HepG2 (cell line): ENCODE measurements around the gene PRDX3. TPM values are rescaled to one million over a fixed set of nuclear protein-coding genes. Genes with fewer than 3 reads are reported as not detected.

Experiments
- ATAC-seq: fragments of 200-7000 bp; cut with Tn5 transposase; 3 replicates; pipeline ENCODE4 v1.9.1; 2020; ENCODE audit warnings: mild to moderate bottlenecking, moderate library complexity
- BruUV-seq: library from RNA; stranded (reverse); fragments of 400-500 nt; replicated peaks from 2 replicates; lab custom pipeline; 2021; lab: Mats Ljungman, UMichigan
- CTCF ChIA-PET: fragments of 300-600 bp; formaldehyde crosslinking; extraction: SDS; loops from one replicate; lab custom pipeline; 2021; ENCODE audit warnings: low total read pairs, inconsistent platforms, low intra/inter-chr PET ratio; lab: Yijun Ruan, JAX
- POLR2A ChIA-PET: fragments of 350-600 bp; sonication (Branson Sonifier 250); formaldehyde crosslinking; loops from one replicate; lab custom pipeline; 2020; ENCODE audit warnings: antibody characterized with exemption, inconsistent platforms; lab: Yijun Ruan, JAX
- DNase-seq: peaks from one replicate; pipeline ENCODE4 v3.0.0-alpha.2; 2015; ENCODE audit warnings: low spot score
- FAIRE-seq: peaks from 3 replicates; lab custom pipeline; 2011; peaks lifted over from hg19 to GRCh38; lab: Jason Lieb, UNC
- H2AFZ ChIP-seq: one replicate; pipeline ENCODE4 v1.6.1; 2011; ENCODE audit warnings: low read length, inconsistent platforms
- H3K27ac ChIP-seq: fragments of 300-600 bp; 3 replicates; pipeline ENCODE4 v1.8.0; 2011; ENCODE audit warnings: mixed run types, mild to moderate bottlenecking, mixed read lengths, low read length, inconsistent platforms; ENCODE audit not compliant: insufficient read depth; ENCODE audit errors: extremely low read length
- H3K27me3 ChIP-seq, 2 experiments: fragments of 200-600 bp in 1 of 2; 2 replicates in 1 of 2; 3 replicates in 1 of 2; pipeline versions ENCODE4 v1.6.0 to v1.8.0; 2011; ENCODE audit warnings: low read length in 2 of 2, mild to moderate bottlenecking in 2 of 2, moderate library complexity in 2 of 2, inconsistent platforms in 1 of 2; ENCODE audit not compliant: insufficient read depth in 2 of 2, control insufficient read depth in 1 of 2
- H3K36me3 ChIP-seq, 2 experiments: fragments of 200-600 bp in 1 of 2; replicated peaks in 1 of 2; 2 replicates in 1 of 2; 3 replicates in 1 of 2; pipeline versions ENCODE4 v1.5.1 to v1.8.0; 2011; ENCODE audit warnings: low read length in 2 of 2, inconsistent platforms in 1 of 2; ENCODE audit not compliant: insufficient read depth in 2 of 2, control insufficient read depth in 1 of 2
- H3K4me1 ChIP-seq: 2 replicates; pipeline ENCODE4 v1.5.1; 2012; ENCODE audit warnings: low read length, inconsistent platforms; ENCODE audit not compliant: insufficient read depth
- H3K4me2 ChIP-seq: 2 replicates; pipeline ENCODE4 v1.6.0; 2011; ENCODE audit warnings: low read depth, low read length, inconsistent platforms
- H3K4me3 ChIP-seq, 3 experiments: fragments of 200-600 bp in 1 of 3; sonication (generic), shearing (Covaris generic) in 1 of 3; replicated peaks in 1 of 3; 2 replicates each; pipeline ENCODE4 v1.5.1; 2011 to 2016; ENCODE audit warnings: low read length in 3 of 3, inconsistent platforms in 2 of 3, low read depth in 2 of 3, mild to moderate bottlenecking in 2 of 3, control low read depth in 1 of 3, mixed read lengths in 1 of 3; ENCODE audit not compliant: insufficient read depth in 1 of 3
- H3K79me2 ChIP-seq: one replicate; pipeline ENCODE4 v1.6.1; 2011; ENCODE audit warnings: low read length, inconsistent platforms; ENCODE audit not compliant: insufficient read depth
- H3K9ac ChIP-seq: 2 replicates; pipeline ENCODE4 v1.6.0; 2011; ENCODE audit warnings: mild to moderate bottlenecking, low read depth, low read length, inconsistent platforms; ENCODE audit not compliant: insufficient read depth
- H3K9me3 ChIP-seq: 2 replicates; pipeline ENCODE4 v1.5.1; 2012; ENCODE audit warnings: mild to moderate bottlenecking, low read length
- H4K20me1 ChIP-seq: 2 replicates; pipeline ENCODE4 v1.6.0; 2011; ENCODE audit warnings: inconsistent platforms, mild to moderate bottlenecking, low read length, moderate library complexity; ENCODE audit not compliant: insufficient read depth
- ATF4 ChIP-seq, 2 experiments: fragments of 450-650 bp in 1 of 2; sonication (generic) in 1 of 2; formaldehyde crosslinking; IDR thresholded peaks; 2 replicates each; pipeline versions ENCODE4 v1.5.0 to v1.8.0; 2020 to 2022; ENCODE audit warnings: mild to moderate bottlenecking in 1 of 2, missing genetic modification reagents in 1 of 2
- CEBPB ChIP-seq: IDR thresholded peaks from 2 replicates; pipeline ENCODE4 v1.6.1; 2011; ENCODE audit warnings: low read depth, low read length, improper control_type of control experiment, borderline replicate concordance
- CEBPG ChIP-seq: IDR thresholded peaks from 2 replicates; pipeline ENCODE4 v1.6.1; 2016
- STAT6 ChIP-seq: sonication (generic); formaldehyde crosslinking; IDR thresholded peaks from 2 replicates; pipeline ENCODE4 v1.4.0; 2020; ENCODE audit warnings: missing genetic modification reagents, mild to moderate bottlenecking, borderline replicate concordance
- ZNF766 ChIP-seq: sonication (generic); formaldehyde crosslinking; IDR thresholded peaks from 2 replicates; pipeline ENCODE4 v1.5.0; 2020; ENCODE audit warnings: missing genetic modification reagents, borderline replicate concordance
- WGBS: methylation state at CpG from one replicate; pipeline ENCODE4 v1.1.6; 2017; ENCODE audit warnings: low lambda C conversion rate; 5-methylcytosine and 5-hydroxymethylcytosine counted together
- in situ Hi-C: cut with HindIII; loops from 2 replicates; pipeline ENCODE4 v1.10.0; 2017; ENCODE audit warnings: low pct_unique_long_range_greater_than_20kb; ENCODE audit not compliant: extremely low pct_ligation_motif_present
- intact Hi-C: fragments of 100-400 bp; cut with micrococcal nuclease; formaldehyde crosslinking; loops from one replicate; pipeline ENCODE4 v1.10.0; 2022; ENCODE audit not compliant: unreplicated experiment
- polyA plus RNA-seq, 8 experiments: library from polyadenylated mRNA; depleted of rRNA in 3 of 8; stranded (reverse) in 7 of 8; unstranded in 1 of 8; fragments of >200 nt; fragmentation: Illumina TruSeq in 4 of 8; extraction: Trizol in 4 of 8; gene quantifications; 2 replicates each; pipeline versions ENCODE4 v1.2.1 to v1.2.3, GENCODE V29; 2011 to 2016; ENCODE audit warnings: low read depth in 4 of 8, missing spikeins in 1 of 8, mixed read lengths in 1 of 8; ENCODE audit not compliant: insufficient read depth in 1 of 8
- total RNA-seq, 5 experiments: library from RNA; depleted of rRNA; stranded (reverse); fragments of >200 nt; fragmentation: Illumina TruSeq; extraction: Trizol; gene quantifications; 2 replicates each; pipeline ENCODE4 v1.2.3, GENCODE V29; 2016; ENCODE audit warnings: low read depth in 1 of 5

The PRDX3 gene
- total and polyA plus RNA-seq, 2 of the 13 experiments (the other 11 are each of a cell fraction or from before 2014, with no cell fraction given): 407 to 565 TPM

- no peak for TF ChIP-seq STAT6
Observed at GRCh38 chr10:119136084-119136483, 42.5 kb downstream of the PRDX3 start (continued).

- Histone ChIP-seq H3K27ac (no peak overlapping the region), H3K4me3 (no peak overlapping the region), H3K9ac (no peak overlapping the region), H3K27me3 (no peaks in the 10 kb centered on the region), H3K4me2 (no peak overlapping the region), H3K79me2 (no peaks in the 10 kb centered on the region), H3K9me3 (no peaks in the 10 kb centered on the region), H4K20me1 (no peaks in the 10 kb centered on the region), H2AFZ (no peak overlapping the region), H3K36me3 (peaks cover 13 to 45% of the 10 kb centered on the region in 2 experiments), H3K4me1 (peaks cover 29% of the 10 kb centered on the region)
- ATAC-seq (no peak), FAIRE-seq (no peak), DNase-seq (no peak)
- CTCF ChIA-PET: no interaction called here
- BruUV-seq: no TSS peak
- in situ Hi-C loops (no loop called here), intact Hi-C loops (no loop called here)
- 85% methylated on average over 3 of the region's 4 CpGs for WGBS
- peak in 1 of 2 experiments; percentile 32; a peak in 1 of 4 replicates for TF ChIP-seq ATF4 (CRISPR knock-in tag; IDR thresholded peaks at IDR 0.05)
- 0 out of 2 replicates have a peak, but pooled peaks have one; percentile 27 for TF ChIP-seq CEBPG (CRISPR knock-in tag)
- TF ChIP-seq CEBPB: peak; percentile 86
- no peak for TF ChIP-seq ZNF766
- POLR2A ChIA-PET: interaction anchor here (0.9 kb wide), 2 partner anchors 15 to 23 kb away, joined by 3 to 4 read pairs; no protein-coding TSS in a partner anchor
Observed at GRCh38 chr10:119135513-119135881, 43.1 kb downstream of the PRDX3 start.
